LNCaP clone FGC (cell line): ENCODE data around the gene PDE6G.

Experiments
- DNase-seq: peaks from one replicate; pipeline ENCODE4 v3.0.0-alpha.2; 2011; ENCODE audit warnings: low read depth
- H3K4me3 ChIP-seq: 2 replicates; pipeline ENCODE4 v1.5.1; 2011; ENCODE audit warnings: mild to moderate bottlenecking, low read depth, low read length, control low read depth
- TF ChIP-seq, protein P1 (sequence below): IDR thresholded peaks from 2 replicates; pipeline ENCODE4 v1.5.1; 2012; ENCODE audit warnings: mild to moderate bottlenecking; ENCODE audit not compliant: control insufficient read depth, insufficient read depth; ENCODE audit errors: extremely low read depth

Gene PDE6G

DNA sequence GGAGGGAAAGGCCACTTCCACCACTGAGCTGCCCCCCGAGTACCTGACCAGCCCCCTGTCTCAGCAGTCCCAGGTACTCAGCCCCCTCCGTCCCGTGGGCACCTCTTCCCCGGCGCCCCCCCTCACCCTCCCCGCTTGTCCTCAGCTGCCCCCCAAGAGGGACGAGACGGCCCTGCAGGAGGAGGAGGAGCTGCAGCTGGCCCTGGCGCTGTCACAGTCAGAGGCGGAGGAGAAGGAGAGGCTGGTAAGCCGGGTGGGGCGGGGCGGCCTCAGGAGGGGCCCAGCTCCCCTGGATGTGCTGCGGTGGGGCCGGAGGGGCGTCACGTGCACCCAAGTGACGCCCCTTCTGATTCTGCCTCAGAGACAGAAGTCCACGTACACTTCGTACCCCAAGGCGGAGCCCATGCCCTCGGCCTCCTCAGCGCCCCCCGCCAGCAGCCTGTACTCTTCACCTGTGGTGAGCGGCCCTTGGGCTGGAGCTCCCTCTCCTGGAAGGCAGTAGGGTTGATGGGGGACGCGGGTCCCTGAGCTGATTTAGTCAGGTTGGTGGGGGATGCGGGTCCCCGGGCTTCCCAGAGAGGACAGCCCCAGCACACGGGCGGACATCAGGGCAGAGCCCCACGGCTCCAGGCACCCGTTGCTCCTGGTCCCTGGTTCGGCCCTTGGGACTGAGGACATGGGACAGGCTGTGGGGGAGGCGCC is 37.3 kb upstream of the PDE6G start:
- H3K4me3 ChIP-seq, result no peak overlapping the region
- TF ChIP-seq, protein P1, sequence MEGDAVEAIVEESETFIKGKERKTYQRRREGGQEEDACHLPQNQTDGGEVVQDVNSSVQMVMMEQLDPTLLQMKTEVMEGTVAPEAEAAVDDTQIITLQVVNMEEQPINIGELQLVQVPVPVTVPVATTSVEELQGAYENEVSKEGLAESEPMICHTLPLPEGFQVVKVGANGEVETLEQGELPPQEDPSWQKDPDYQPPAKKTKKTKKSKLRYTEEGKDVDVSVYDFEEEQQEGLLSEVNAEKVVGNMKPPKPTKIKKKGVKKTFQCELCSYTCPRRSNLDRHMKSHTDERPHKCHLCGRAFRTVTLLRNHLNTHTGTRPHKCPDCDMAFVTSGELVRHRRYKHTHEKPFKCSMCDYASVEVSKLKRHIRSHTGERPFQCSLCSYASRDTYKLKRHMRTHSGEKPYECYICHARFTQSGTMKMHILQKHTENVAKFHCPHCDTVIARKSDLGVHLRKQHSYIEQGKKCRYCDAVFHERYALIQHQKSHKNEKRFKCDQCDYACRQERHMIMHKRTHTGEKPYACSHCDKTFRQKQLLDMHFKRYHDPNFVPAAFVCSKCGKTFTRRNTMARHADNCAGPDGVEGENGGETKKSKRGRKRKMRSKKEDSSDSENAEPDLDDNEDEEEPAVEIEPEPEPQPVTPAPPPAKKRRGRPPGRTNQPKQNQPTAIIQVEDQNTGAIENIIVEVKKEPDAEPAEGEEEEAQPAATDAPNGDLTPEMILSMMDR, result 0 out of 2 replicates have a peak, but pooled peaks have one; percentile 7
- DNase-seq, result no peak

- no peak for DNase-seq
- TF ChIP-seq, protein P1, result no peak
- H3K4me3 ChIP-seq, result no peak overlapping the region
Measured at GRCh38 chr17:81691608-81692007, 35.3 kb upstream of the PDE6G start.

GRCh38 chr17:81691196-81691595 is 34.9 kb upstream of the PDE6G start:
- H3K4me3 ChIP-seq, result no peak overlapping the region
- no peak for DNase-seq
- TF ChIP-seq, protein P1, result no peak

DNA sequence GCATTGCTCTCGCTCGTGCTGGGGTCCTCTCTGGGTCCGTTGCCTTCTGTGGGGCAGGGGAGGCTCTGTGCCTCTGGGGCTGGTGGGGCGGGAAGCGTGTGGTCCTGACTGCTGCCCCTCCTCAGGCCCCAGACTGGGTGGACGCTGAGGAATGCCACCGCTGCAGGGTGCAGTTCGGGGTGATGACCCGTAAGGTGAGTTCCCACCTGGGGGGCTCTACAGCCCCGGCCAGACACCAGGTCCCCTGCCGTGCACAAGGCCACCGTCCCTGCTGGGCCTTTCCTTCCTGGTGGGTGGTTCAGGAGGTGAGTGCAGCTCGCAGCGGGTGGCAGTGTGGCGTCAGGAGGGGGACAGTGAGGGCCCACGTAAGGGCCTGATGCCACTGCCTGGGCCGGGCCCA is 34.2 kb upstream of the PDE6G start:
- DNase-seq, result no peak
- no peak overlapping the region for H3K4me3 ChIP-seq
- TF ChIP-seq, protein P1, result no peak

- DNase-seq, result no peak
- H3K4me3 ChIP-seq, result no peak overlapping the region
- TF ChIP-seq, protein P1, result no peak
Measured at GRCh38 chr17:81690066-81690465, 33.7 kb upstream of the PDE6G start.

DNA sequence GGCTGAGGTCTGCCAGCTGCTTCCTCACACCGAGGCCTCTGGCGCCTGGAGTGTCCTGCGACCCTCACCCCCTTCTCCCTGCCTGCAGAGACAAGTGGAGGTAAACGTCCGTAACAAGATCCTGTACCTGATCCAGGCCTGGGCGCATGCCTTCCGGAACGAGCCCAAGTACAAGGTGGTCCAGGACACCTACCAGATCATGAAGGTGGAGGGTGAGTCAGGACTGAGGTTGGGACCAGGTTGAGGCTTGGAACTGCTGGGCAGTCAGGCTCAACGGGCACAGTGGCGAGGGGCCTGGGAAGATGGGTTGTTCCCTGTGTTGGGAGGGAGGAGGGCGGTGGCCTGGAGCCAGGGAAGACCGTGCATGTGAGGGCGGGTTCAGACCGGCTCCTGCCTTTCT is 32.3 kb upstream of the PDE6G start:
- DNase-seq, result no peak
- TF ChIP-seq, protein P1, result no peak
- H3K4me3 ChIP-seq, result no peak overlapping the region
